SU-DHL-6 (cell line): Measurements from ENCODE around the gene ETNK2.

Experiments
- H2AFZ ChIP-seq: fragments of 200-600 bp; sonication (generic); 2 replicates; pipeline ENCODE4 v1.6.1; 2014; ENCODE audit warnings: low read depth, mild to moderate bottlenecking, moderate library complexity, mixed read lengths, antibody characterized with exemption, low read length; ENCODE audit not compliant: severe bottlenecking
- H3F3A ChIP-seq: fragments of 200-600 bp; shearing (Covaris generic); 2 replicates; pipeline ENCODE4 v1.6.0; 2016; ENCODE audit warnings: antibody characterized with exemption, mild to moderate bottlenecking; ENCODE audit not compliant: insufficient read depth
- H3K27ac ChIP-seq: fragments of 200-600 bp; sonication (generic); 2 replicates; pipeline ENCODE4 v1.5.1; 2016; ENCODE audit warnings: low read depth, mild to moderate bottlenecking, low read length, moderate library complexity, mixed read lengths
- H3K27me3 ChIP-seq: fragments of 200-600 bp; sonication (generic), shearing (Covaris generic); 2 replicates; pipeline ENCODE4 v1.6.0; 2014; ENCODE audit warnings: mild to moderate bottlenecking, low read length
- H3K36me3 ChIP-seq: fragments of 200-600 bp; sonication (generic); 2 replicates; pipeline ENCODE4 v1.6.1; 2014; ENCODE audit warnings: mild to moderate bottlenecking, low read length, mixed read lengths
- H3K4me2 ChIP-seq: fragments of 300-600, 200-600 bp; shearing (Covaris generic), sonication (generic); 2 replicates; pipeline ENCODE4 v1.6.0; 2014; ENCODE audit warnings: low read length, low read depth, mild to moderate bottlenecking; ENCODE audit not compliant: poor library complexity, severe bottlenecking
- H3K4me3 ChIP-seq: fragments of 200-600 bp; sonication (generic); 2 replicates; pipeline ENCODE4 v1.5.1; 2014; ENCODE audit warnings: antibody characterized with exemption, low read length, mild to moderate bottlenecking, mixed read lengths; ENCODE audit not compliant: insufficient read depth, poor library complexity, severe bottlenecking
- H3K79me2 ChIP-seq: fragments of 200-600 bp; sonication (generic); 2 replicates; pipeline ENCODE4 v1.6.1; 2014; ENCODE audit warnings: mild to moderate bottlenecking, low read length, moderate library complexity; ENCODE audit not compliant: insufficient read depth
- H3K9ac ChIP-seq: fragments of 200-600 bp; sonication (generic); 2 replicates; pipeline ENCODE4 v1.7.0; 2014; ENCODE audit warnings: mild to moderate bottlenecking, low read length
- H3K9me2 ChIP-seq: fragments of 200-600 bp; sonication (generic); replicated peaks from 2 replicates; pipeline ENCODE4 v1.6.1; 2014; ENCODE audit warnings: low read length; ENCODE audit not compliant: insufficient read depth
- H3K9me3 ChIP-seq: fragments of 200-600 bp; sonication (generic); 2 replicates; pipeline ENCODE4 v1.6.1; 2014; ENCODE audit warnings: low read length, mixed read lengths; ENCODE audit not compliant: insufficient read depth
- H4K20me1 ChIP-seq: fragments of 200-600 bp; sonication (generic); 2 replicates; pipeline ENCODE4 v1.6.1; 2014; ENCODE audit warnings: low read depth, mild to moderate bottlenecking, antibody characterized with exemption, low read length, moderate library complexity, mixed read lengths
- EZH2phosphoT487 ChIP-seq: fragments of 200-600 bp; sonication (generic), shearing (Covaris generic); conservative IDR thresholded peaks from 2 replicates; pipeline ENCODE4 v1.6.1; 2018; ENCODE audit warnings: mild to moderate bottlenecking, antibody characterized with exemption, low read length, moderate library complexity, mixed read lengths
- TF ChIP-seq, protein P1 (sequence below): fragments of 200-600 bp; sonication (generic); IDR thresholded peaks from one replicate; pipeline ENCODE4 v1.5.1; 2017; ENCODE audit warnings: antibody characterized with exemption, mild to moderate bottlenecking, low read length, moderate library complexity; ENCODE audit not compliant: insufficient read depth, poor library complexity, severe bottlenecking

The ETNK2 gene

DNA sequence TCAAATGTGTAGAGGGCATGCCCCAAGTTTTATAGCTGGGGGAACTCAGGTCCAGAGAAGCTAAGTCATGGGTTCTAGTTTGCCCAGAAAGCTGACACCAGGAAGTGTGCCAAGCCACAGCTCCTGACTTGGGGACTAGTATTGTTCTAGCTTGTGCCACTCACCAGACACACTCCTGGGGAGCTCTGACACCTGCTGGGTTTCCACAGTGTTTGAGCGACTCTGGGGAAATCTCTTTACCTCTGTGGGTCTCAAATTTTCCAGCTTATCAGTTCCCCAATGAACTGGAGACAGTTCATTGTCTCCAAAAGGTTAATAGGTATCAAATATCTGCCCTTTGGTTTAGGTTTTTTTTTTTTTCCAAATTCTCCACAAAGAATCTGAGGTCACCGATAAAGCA, 40.2 kb upstream of the ETNK2 start:
- H3K27ac ChIP-seq, result no peak overlapping the region
- no peak overlapping the region for H3K4me2 ChIP-seq
- H3K79me2 ChIP-seq, result no peaks in the 10 kb centered on the region
- H3K4me3 ChIP-seq, result no peak overlapping the region
- no peaks in the 10 kb centered on the region for H3K27me3 ChIP-seq
- no peak for TF ChIP-seq EZH2phosphoT487
- TF ChIP-seq, protein P1, sequence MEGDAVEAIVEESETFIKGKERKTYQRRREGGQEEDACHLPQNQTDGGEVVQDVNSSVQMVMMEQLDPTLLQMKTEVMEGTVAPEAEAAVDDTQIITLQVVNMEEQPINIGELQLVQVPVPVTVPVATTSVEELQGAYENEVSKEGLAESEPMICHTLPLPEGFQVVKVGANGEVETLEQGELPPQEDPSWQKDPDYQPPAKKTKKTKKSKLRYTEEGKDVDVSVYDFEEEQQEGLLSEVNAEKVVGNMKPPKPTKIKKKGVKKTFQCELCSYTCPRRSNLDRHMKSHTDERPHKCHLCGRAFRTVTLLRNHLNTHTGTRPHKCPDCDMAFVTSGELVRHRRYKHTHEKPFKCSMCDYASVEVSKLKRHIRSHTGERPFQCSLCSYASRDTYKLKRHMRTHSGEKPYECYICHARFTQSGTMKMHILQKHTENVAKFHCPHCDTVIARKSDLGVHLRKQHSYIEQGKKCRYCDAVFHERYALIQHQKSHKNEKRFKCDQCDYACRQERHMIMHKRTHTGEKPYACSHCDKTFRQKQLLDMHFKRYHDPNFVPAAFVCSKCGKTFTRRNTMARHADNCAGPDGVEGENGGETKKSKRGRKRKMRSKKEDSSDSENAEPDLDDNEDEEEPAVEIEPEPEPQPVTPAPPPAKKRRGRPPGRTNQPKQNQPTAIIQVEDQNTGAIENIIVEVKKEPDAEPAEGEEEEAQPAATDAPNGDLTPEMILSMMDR, result no peak
- no peak overlapping the region for H2AFZ ChIP-seq
- H3K9me2 ChIP-seq, result no peaks in the 10 kb centered on the region
- no peaks in the 10 kb centered on the region for H3K36me3 ChIP-seq
- H4K20me1 ChIP-seq, result no peaks in the 10 kb centered on the region
- no peaks in the 10 kb centered on the region for H3F3A ChIP-seq
- H3K9ac ChIP-seq, result no peak overlapping the region
- H3K9me3 ChIP-seq, result no peaks in the 10 kb centered on the region

DNA sequence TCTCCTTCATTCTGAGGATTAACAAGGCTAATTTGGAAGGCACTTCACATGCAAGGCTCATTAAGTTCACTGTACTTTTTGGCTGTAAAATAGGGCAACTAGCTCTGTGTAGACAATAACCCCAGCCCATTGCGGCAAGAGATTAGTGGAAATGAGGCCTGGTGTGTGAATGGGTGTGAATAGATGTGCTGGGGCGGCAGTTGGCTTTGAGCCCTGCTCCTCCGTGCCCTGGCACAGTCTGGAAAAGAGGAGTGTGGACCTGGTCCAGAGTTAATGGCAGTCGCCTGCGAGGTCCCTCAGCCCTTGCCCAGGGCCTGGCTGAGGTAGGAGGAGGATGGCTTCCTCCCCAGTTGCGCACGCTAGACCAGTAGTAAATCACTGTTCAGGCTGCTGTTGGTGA, 39.6 kb upstream of the ETNK2 start:
- Histone ChIP-seq H3K79me2 (no peaks in the 10 kb centered on the region), H2AFZ (no peak overlapping the region), H3K9ac (no peak overlapping the region), H3K27me3 (no peaks in the 10 kb centered on the region), H4K20me1 (no peaks in the 10 kb centered on the region), H3K36me3 (no peaks in the 10 kb centered on the region), H3K27ac (no peak overlapping the region), H3K4me2 (no peak overlapping the region), H3K4me3 (no peak overlapping the region), H3K9me3 (no peaks in the 10 kb centered on the region), H3F3A (no peaks in the 10 kb centered on the region), H3K9me2 (no peaks in the 10 kb centered on the region)
- TF ChIP-seq, protein P1, result no peak
- TF ChIP-seq EZH2phosphoT487, result no peak

DNA sequence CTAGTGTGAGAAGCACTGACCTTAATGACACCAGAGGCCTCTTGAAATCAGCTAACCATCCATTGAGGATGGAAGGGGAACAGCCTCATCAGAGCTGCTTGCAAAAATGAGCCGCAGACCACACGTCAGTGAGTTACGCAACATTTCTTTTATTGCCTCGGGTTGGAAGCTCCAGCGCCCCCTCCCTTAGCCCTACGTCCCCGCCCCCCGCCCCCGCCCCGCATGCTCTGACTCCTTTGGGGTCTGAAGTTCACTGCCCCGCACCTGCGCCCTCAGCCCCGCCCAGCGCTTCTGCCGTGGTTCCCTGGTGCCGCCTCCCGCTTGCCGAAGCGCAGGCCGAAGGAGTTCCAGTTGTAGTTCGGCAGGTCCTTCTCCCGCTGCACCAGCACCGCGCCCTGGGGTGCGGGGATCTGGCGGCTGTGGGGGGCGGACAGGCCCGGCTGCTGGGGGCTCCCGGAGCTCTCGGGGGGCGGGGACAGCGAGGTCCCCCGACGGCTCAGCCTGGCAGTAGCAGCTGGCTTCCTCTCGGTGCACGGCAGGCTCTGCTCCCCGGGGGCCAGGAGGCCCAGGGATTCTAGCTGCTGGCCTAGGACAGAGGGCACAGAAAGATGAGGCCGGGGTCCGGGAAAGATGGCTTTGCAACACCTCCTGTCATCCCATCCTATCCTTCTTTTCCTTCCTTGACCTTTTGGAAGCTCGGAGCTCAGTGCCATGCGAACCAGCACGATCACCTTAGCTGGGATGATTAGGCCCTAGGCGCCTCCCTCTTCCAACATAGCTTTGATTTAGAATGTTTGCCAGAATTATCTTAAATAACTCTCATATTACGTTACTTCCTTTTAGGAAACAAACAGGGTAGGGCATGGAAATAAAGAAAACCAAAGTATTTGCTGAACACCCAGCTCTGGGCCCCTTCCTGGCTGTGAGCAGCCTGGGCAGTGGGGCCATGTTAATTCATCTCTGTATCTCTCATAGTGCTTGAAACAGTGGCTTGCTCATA, 38.7 kb upstream of the ETNK2 start:
- Histone ChIP-seq H3K9me3 (no peaks in the 10 kb centered on the region), H4K20me1 (no peaks in the 10 kb centered on the region), H3F3A (no peaks in the 10 kb centered on the region), H3K79me2 (no peaks in the 10 kb centered on the region), H3K27me3 (no peaks in the 10 kb centered on the region), H3K4me2 (no peak overlapping the region), H3K36me3 (no peaks in the 10 kb centered on the region), H3K9me2 (no peaks in the 10 kb centered on the region), H3K4me3 (no peak overlapping the region), H2AFZ (no peak overlapping the region), H3K27ac (no peak overlapping the region), H3K9ac (no peak overlapping the region)
- no peak for TF ChIP-seq EZH2phosphoT487
- TF ChIP-seq, protein P1, result no peak
